OCI-LY7 (cell line): ENCODE data around the gene CNP.

ENCODE experiments used
- CTCF ChIP-seq: fragments of 200-600 bp; sonication (generic); conservative IDR thresholded peaks from 2 replicates; pipeline ENCODE4 v1.5.1; 2014; ENCODE audit warnings: mild to moderate bottlenecking, antibody characterized with exemption, low read length, moderate library complexity, mixed read lengths
- EZH2phosphoT487 ChIP-seq: fragments of 200-600 bp; sonication (generic); IDR thresholded peaks from 2 replicates; pipeline ENCODE4 v1.6.1; 2018; ENCODE audit warnings: low read depth, borderline replicate concordance, mild to moderate bottlenecking, mixed run types, antibody characterized with exemption, low read length, moderate library complexity, mixed read lengths

GRCh38 chr17:41925991-41926590 is 40.5 kb upstream of the CNP start:
- TF ChIP-seq CTCF (no peak), EZH2phosphoT487 (no peak)
